H9 (cell line): ENCODE measurements around the gene HMOX1. TPM values are rescaled to one million over a fixed set of nuclear protein-coding genes. Genes with fewer than 3 reads are reported as not detected.
A peak's percentile ranks its signal among the peaks of the same experiment; 100 is the strongest.

Experiments used
- DNase-seq: peaks from one replicate; pipeline ENCODE4 v3.0.0-alpha.2; 2017
- H2AFZ ChIP-seq: one replicate; pipeline ENCODE4 v1.6.1; 2013; ENCODE audit warnings: mild to moderate bottlenecking, low read length, control low read depth, moderate library complexity
- H2AK5ac ChIP-seq: 2 replicates; pipeline ENCODE4 v1.6.1; 2013; ENCODE audit warnings: low read length, control low read depth, mixed read lengths; ENCODE audit not compliant: insufficient read length
- H2BK120ac ChIP-seq: one replicate; pipeline ENCODE4 v1.6.1; 2013; ENCODE audit warnings: low read depth, mild to moderate bottlenecking, low read length, control low read depth, inconsistent platforms; ENCODE audit not compliant: poor library complexity, severe bottlenecking
- H2BK12ac ChIP-seq: 2 replicates; pipeline ENCODE4 v1.6.1; 2013; ENCODE audit warnings: low read length, control low read depth, mixed read lengths, low read depth; ENCODE audit not compliant: insufficient read length
- H2BK15ac ChIP-seq: 2 replicates; pipeline ENCODE4 v1.6.1; 2013; ENCODE audit warnings: low read depth, low read length, control low read depth
- H2BK20ac ChIP-seq: one replicate; pipeline ENCODE4 v1.6.1; 2013; ENCODE audit warnings: low read depth, mild to moderate bottlenecking, low read length, control low read depth, inconsistent platforms; ENCODE audit not compliant: poor library complexity, severe bottlenecking
- H2BK5ac ChIP-seq: 2 replicates; pipeline ENCODE4 v1.6.1; 2013; ENCODE audit warnings: low read length, control low read depth, mixed read lengths; ENCODE audit not compliant: insufficient read length
- H3K14ac ChIP-seq: 2 replicates; pipeline ENCODE4 v1.6.1; 2013; ENCODE audit warnings: low read length, control low read depth; ENCODE audit not compliant: insufficient read depth
- H3K18ac ChIP-seq: 2 replicates; pipeline ENCODE4 v1.6.1; 2013; ENCODE audit warnings: low read depth, mild to moderate bottlenecking, mixed read lengths, low read length, control low read depth; ENCODE audit not compliant: insufficient read length
- H3K23ac ChIP-seq: 2 replicates; pipeline ENCODE4 v1.6.1; 2013; ENCODE audit warnings: low read length, control low read depth, mixed read lengths, low read depth; ENCODE audit not compliant: insufficient read length
- H3K23me2 ChIP-seq: 2 replicates; pipeline ENCODE4 v1.6.1; 2013; ENCODE audit warnings: low read depth, mild to moderate bottlenecking, mixed read lengths, low read length, control low read depth; ENCODE audit not compliant: insufficient read length, poor library complexity, severe bottlenecking
- H3K27ac ChIP-seq: 2 replicates; pipeline ENCODE4 v1.5.1; 2013; ENCODE audit warnings: low read length, control low read depth, mixed read lengths, low read depth; ENCODE audit not compliant: insufficient read length
- H3K27me3 ChIP-seq: 2 replicates; pipeline ENCODE4 v1.6.1; 2013; ENCODE audit warnings: low read length, control low read depth, inconsistent platforms; ENCODE audit not compliant: insufficient read depth
- H3K4ac ChIP-seq: 2 replicates; pipeline ENCODE4 v1.6.1; 2013; ENCODE audit warnings: low read depth, mild to moderate bottlenecking, control low read depth, inconsistent platforms, low read length, moderate library complexity
- H3K4me1 ChIP-seq: 2 replicates; pipeline ENCODE4 v1.6.1; 2013; ENCODE audit warnings: low read length, control low read depth, inconsistent platforms; ENCODE audit not compliant: insufficient read depth
- H3K4me2 ChIP-seq: 2 replicates; pipeline ENCODE4 v1.6.1; 2013; ENCODE audit warnings: low read length, control low read depth, mixed read lengths; ENCODE audit not compliant: insufficient read length, insufficient read depth
- H3K56ac ChIP-seq: 2 replicates; pipeline ENCODE4 v1.6.1; 2013; ENCODE audit warnings: low read depth, mild to moderate bottlenecking, mixed read lengths, low read length, control low read depth; ENCODE audit not compliant: insufficient read length
- H3K79me1 ChIP-seq: 2 replicates; pipeline ENCODE4 v1.6.1; 2013; ENCODE audit warnings: low read depth, mild to moderate bottlenecking, moderate library complexity, low read length, control low read depth, inconsistent platforms; ENCODE audit not compliant: insufficient read depth, poor library complexity, severe bottlenecking
- H3K79me2 ChIP-seq: 2 replicates; pipeline ENCODE4 v1.6.1; 2013; ENCODE audit warnings: low read length, control low read depth, inconsistent platforms; ENCODE audit not compliant: insufficient read depth
- H3K9ac ChIP-seq: 2 replicates; pipeline ENCODE4 v1.6.1; 2013; ENCODE audit warnings: low read length, control low read depth, mixed read lengths; ENCODE audit not compliant: insufficient read length; ENCODE audit errors: extremely low read depth
- H3K9me3 ChIP-seq: one replicate; pipeline ENCODE4 v1.6.1; 2013; ENCODE audit warnings: low read depth, low read length, inconsistent platforms; ENCODE audit not compliant: control insufficient read depth
- H3T11ph ChIP-seq: one replicate; pipeline ENCODE4 v1.6.1; 2013; ENCODE audit warnings: mild to moderate bottlenecking, low read length, control low read depth, inconsistent platforms
- H4K20me1 ChIP-seq: one replicate; pipeline ENCODE4 v1.6.1; 2013; ENCODE audit not compliant: control insufficient read depth, insufficient read length, insufficient read depth
- H4K5ac ChIP-seq: 2 replicates; pipeline ENCODE4 v1.6.1; 2013; ENCODE audit warnings: low read depth, mild to moderate bottlenecking, mixed read lengths, low read length, control low read depth; ENCODE audit not compliant: insufficient read length
- H4K8ac ChIP-seq: replicated peaks from 2 replicates; pipeline ENCODE4 v1.6.1; 2013; ENCODE audit warnings: low read length, control low read depth, mixed read lengths, low read depth; ENCODE audit not compliant: insufficient read length
- H4K91ac ChIP-seq: 2 replicates; pipeline ENCODE4 v1.6.1; 2013; ENCODE audit warnings: low read depth, mild to moderate bottlenecking, moderate library complexity, mixed read lengths, low read length, control low read depth; ENCODE audit not compliant: insufficient read length
- H3K27ac Mint-ChIP-seq, 3 experiments: 2 replicates in 2 of 3; 3 replicates in 1 of 3; pipeline ENCODE4 v1.8.0; 2020 to 2021; ENCODE audit warnings: mixed read lengths in 3 of 3, mild to moderate bottlenecking in 1 of 3, moderate library complexity in 1 of 3
- H3K27me3 Mint-ChIP-seq: 2 replicates; pipeline ENCODE4 v1.8.0; 2021; ENCODE audit warnings: low read depth, mild to moderate bottlenecking, moderate library complexity, mixed read lengths
- H3K36me3 Mint-ChIP-seq, 3 experiments: 2 replicates in 2 of 3; 3 replicates in 1 of 3; pipeline ENCODE4 v1.8.0; 2020 to 2021; ENCODE audit warnings: low read depth in 3 of 3, mixed read lengths in 3 of 3; ENCODE audit not compliant: insufficient read depth in 1 of 3
- H3K4me1 Mint-ChIP-seq, 2 experiments: 2 replicates each; pipeline ENCODE4 v1.8.0; 2020; ENCODE audit warnings: mixed read lengths in 2 of 2
- H3K4me3 Mint-ChIP-seq, 2 experiments: 2 replicates in 1 of 2; 3 replicates in 1 of 2; pipeline ENCODE4 v1.8.0; 2020 to 2021; ENCODE audit warnings: mild to moderate bottlenecking in 2 of 2, mixed read lengths in 2 of 2, moderate library complexity in 1 of 2
- H3K9me3 Mint-ChIP-seq, 2 experiments: 2 replicates in 1 of 2; 3 replicates in 1 of 2; pipeline ENCODE4 v1.8.0; 2020; ENCODE audit warnings: mild to moderate bottlenecking in 2 of 2, mixed read lengths in 2 of 2, moderate library complexity in 1 of 2
- CTCF ChIP-seq: fragments of 200-600 bp; sonication (generic); conservative IDR thresholded peaks from 3 replicates; pipeline ENCODE4 v1.8.0; 2021; ENCODE audit warnings: antibody characterized with exemption, mild to moderate bottlenecking
- WGBS: extraction: QIAGEN DNeasy Blood & Tissue Kit; methylation state at CpG from one replicate; pipeline ENCODE4 v1.1.7; 2013; ENCODE audit warnings: missing lambda C conversion rate, low lambda C conversion rate, mixed read lengths; ENCODE audit not compliant: insufficient read length; ENCODE audit errors: extremely low coverage; 5-methylcytosine and 5-hydroxymethylcytosine counted together
- total RNA-seq: library from RNA; stranded (reverse); gene quantifications from 2 replicates; pipeline ENCODE4 v1.2.1, GENCODE V29; 2021

The HMOX1 gene
- total RNA-seq, 1 experiment from 2014 or later: 22.7 TPM

- no peak overlapping the region for H2BK20ac ChIP-seq
- Mint-ChIP-seq H3K9me3 (no peaks in the 10 kb centered on the region), H3K4me1 (no peaks in the 10 kb centered on the region), H3K27ac (peak overlapping the region in 2 of 3 experiments; percentile 43 to 93; a peak in 4 of 7 replicates), H3K27me3 (no peaks in the 10 kb centered on the region), H3K4me3 (no peak overlapping the region), H3K36me3 (peaks cover 81 to 96% (median 93%) of the 10 kb centered on the region in 3 experiments)
- H3K4ac ChIP-seq: no peak overlapping the region
- no peak overlapping the region for H3K27ac ChIP-seq
- no peak overlapping the region for H4K8ac ChIP-seq
- no peak overlapping the region for H3K18ac ChIP-seq
- no peaks in the 10 kb centered on the region for H3K27me3 ChIP-seq
- no peak overlapping the region for H2AFZ ChIP-seq
- no peak overlapping the region for H3T11ph ChIP-seq
- H2BK15ac ChIP-seq: no peak overlapping the region
- no peak overlapping the region for H3K14ac ChIP-seq
- no peak overlapping the region for H2BK12ac ChIP-seq
- H2BK120ac ChIP-seq: no peak overlapping the region
- H3K23ac ChIP-seq: no peak overlapping the region
- H3K79me1 ChIP-seq: no peaks in the 10 kb centered on the region
- H4K20me1 ChIP-seq: no peaks in the 10 kb centered on the region
- H4K91ac ChIP-seq: no peak overlapping the region
- H3K9ac ChIP-seq: no peak overlapping the region
- no peaks in the 10 kb centered on the region for H3K9me3 ChIP-seq
- no peak overlapping the region for H2BK5ac ChIP-seq
- WGBS: no CpG with 5 or more reads among the region's 7 CpGs
- no peak overlapping the region for H3K56ac ChIP-seq
- H3K4me1 ChIP-seq: no peaks in the 10 kb centered on the region
- no peaks in the 10 kb centered on the region for H3K23me2 ChIP-seq
- no peaks in the 10 kb centered on the region for H3K79me2 ChIP-seq
- H4K5ac ChIP-seq: no peak overlapping the region
- no peak for DNase-seq
- H2AK5ac ChIP-seq: no peak overlapping the region
- no peak; the same call in 2 of the 3 replicates for TF ChIP-seq CTCF
- H3K4me2 ChIP-seq: no peak overlapping the region
These were observed 30.2 kb downstream of the HMOX1 start for GRCh38 chr22:35411102-35411501.
